Esophagus (tissue), 2 donors: ENCODE measurements around the gene SPACA6. TPM values are rescaled to one million over a fixed set of nuclear protein-coding genes. Genes with fewer than 3 reads are reported as not detected.
"Not testable (repeated sequence)": the region's sequence is repeated elsewhere in the genome, so short reads cannot be mapped to it uniquely, and the experiment has no call there.

Experiments used
- H3K27ac ChIP-seq, 2 donors: one replicate each; pipeline ENCODE4 v1.5.1; 2013; ENCODE audit warnings: low read depth in 2 of 2, mild to moderate bottlenecking in 2 of 2, inconsistent platforms in 1 of 2, low read length in 1 of 2, moderate library complexity in 1 of 2
- H3K27me3 ChIP-seq, 2 donors: one replicate each; pipeline ENCODE4 v1.6.1; 2013; ENCODE audit warnings: low read length in 2 of 2, control low read depth in 1 of 2, mild to moderate bottlenecking in 1 of 2; ENCODE audit not compliant: insufficient read depth in 2 of 2, control insufficient read depth in 1 of 2
- H3K36me3 ChIP-seq, 2 donors: one replicate each; pipeline ENCODE4 v1.6.1; 2013; ENCODE audit warnings: low read length in 1 of 2; ENCODE audit not compliant: control insufficient read depth in 2 of 2, insufficient read depth in 2 of 2
- H3K4me1 ChIP-seq, 2 donors: one replicate each; pipeline ENCODE4 v1.6.1; 2013; ENCODE audit warnings: low read length in 1 of 2; ENCODE audit not compliant: control insufficient read depth in 2 of 2, insufficient read depth in 2 of 2
- H3K4me3 ChIP-seq, 2 donors: one replicate each; pipeline ENCODE4 v1.5.1; 2013; ENCODE audit warnings: low read length in 2 of 2, mild to moderate bottlenecking in 2 of 2, low read depth in 1 of 2, moderate library complexity in 1 of 2
- H3K9me3 ChIP-seq, 2 donors: one replicate each; pipeline ENCODE4 v1.6.1; 2013; ENCODE audit warnings: mild to moderate bottlenecking in 2 of 2, low read depth in 1 of 2, low read length in 1 of 2, moderate library complexity in 1 of 2; ENCODE audit not compliant: control insufficient read depth in 2 of 2, insufficient read depth in 1 of 2
- WGBS, 2 donors: extraction: QIAGEN DNeasy Blood & Tissue Kit; methylation state at CpG; one replicate each; pipeline ENCODE4 v1.1.7; 2013; 5-methylcytosine and 5-hydroxymethylcytosine counted together
- polyA plus RNA-seq, 2 donors: library from polyadenylated mRNA; stranded (reverse); fragments of 200-250 nt; gene quantifications; one replicate each; pipeline ENCODE4 v1.2.3, GENCODE V29; 2013
- donor health status: healthy with polysubstance abuse.
- donor health status: Bipolar disorder and iron deficiency.

The SPACA6 gene
- 10 to 100 TPM in 1 of 2 donors, 1 to 10 TPM in 1; 4.4 to 14.0 TPM for polyA plus RNA-seq

GRCh38 chr19:51693260-51693659 lies at the start of gene SPACA6:
Gene SPACA6, plus strand, starts transcription at chr19:51693330. Its CDS starts 197 bp downstream, at chr19:51693527.
- Histone ChIP-seq H3K9me3 (no peaks in the 10 kb centered on the region), H3K27me3 (no peaks in the 10 kb centered on the region), H3K4me3 (no peak within 1 kb of the TSS), H3K36me3 (peaks cover 3 to 6% of the 10 kb centered on the region in 2 donors), H3K4me1 (peaks cover 0 to 3% of the 10 kb centered on the region in 2 donors), H3K27ac (no peak within 1 kb of the TSS)
- 74 to 78% methylated on average over 8 of the region's 8 CpGs for WGBS, 2 donors

GRCh38 chr19:51644636-51645271 lies 48.4 kb upstream of the SPACA6 start:
- Histone ChIP-seq H3K36me3 (no peaks in the 10 kb centered on the region), H3K27ac (no peak overlapping the region), H3K4me3 (no peak overlapping the region), H3K27me3 (no peaks in the 10 kb centered on the region), H3K9me3 (no peaks in the 10 kb centered on the region), H3K4me1 (no peaks in the 10 kb centered on the region)
- 37 to 44% methylated on average over 11 of the region's 11 CpGs for WGBS, 2 donors

GRCh38 chr19:51646730-51647129 lies 46.4 kb upstream of the SPACA6 start, which contains the start of gene SIGLEC14:
Gene SIGLEC14, minus strand, starts transcription at chr19:51646825. Its CDS starts 66 bp downstream, at chr19:51646759.
- H3K36me3 ChIP-seq, H3K27me3 ChIP-seq, H3K27ac ChIP-seq, H3K4me3 ChIP-seq, H3K9me3 ChIP-seq, H3K4me1 ChIP-seq: not testable (repeated sequence)
- WGBS, 2 donors, result 19 to 43% methylated on average over 3 to 6 of the region's 10 CpGs

- H3K27ac ChIP-seq, result no peak overlapping the region
- H3K27me3 ChIP-seq, result no peaks in the 10 kb centered on the region
- no peaks in the 10 kb centered on the region for H3K9me3 ChIP-seq
- WGBS, 2 donors, result 87 to 93% methylated on average over 6 of the region's 6 CpGs
- no peaks in the 10 kb centered on the region for H3K36me3 ChIP-seq
- no peaks in the 10 kb centered on the region for H3K4me1 ChIP-seq
- H3K4me3 ChIP-seq, result no peak overlapping the region
These were observed 45.8 kb upstream of the SPACA6 start for GRCh38 chr19:51647318-51647717.

GRCh38 chr19:51651216-51651846 lies 41.8 kb upstream of the SPACA6 start:
- H3K9me3 ChIP-seq, result no peaks in the 10 kb centered on the region
- no peaks in the 10 kb centered on the region for H3K27me3 ChIP-seq
- H3K4me3 ChIP-seq, result no peak overlapping the region
- no peak overlapping the region for H3K27ac ChIP-seq
- 76 to 78% methylated on average over 7 of the region's 7 CpGs for WGBS, 2 donors
- no peaks in the 10 kb centered on the region for H3K4me1 ChIP-seq
- H3K36me3 ChIP-seq, result no peaks in the 10 kb centered on the region

- Histone ChIP-seq H3K27me3 (no peaks in the 10 kb centered on the region), H3K9me3 (no peaks in the 10 kb centered on the region), H3K36me3 (no peaks in the 10 kb centered on the region), H3K4me1 (no peaks in the 10 kb centered on the region), H3K4me3 (no peak overlapping the region), H3K27ac (no peak overlapping the region)
- WGBS, 2 donors, result 52 to 74% methylated on average over 4 of the region's 4 CpGs
These were observed 40.9 kb upstream of the SPACA6 start for GRCh38 chr19:51652266-51652665.

- no peaks in the 10 kb centered on the region for H3K4me1 ChIP-seq
- no peaks in the 10 kb centered on the region for H3K9me3 ChIP-seq
- H3K4me3 ChIP-seq, result no peak overlapping the region
- H3K36me3 ChIP-seq, result no peaks in the 10 kb centered on the region
- no peak overlapping the region for H3K27ac ChIP-seq
- WGBS, 2 donors, result 51 to 59% methylated on average over 2 of the region's 2 CpGs
- no peaks in the 10 kb centered on the region for H3K27me3 ChIP-seq
These were observed 40.0 kb upstream of the SPACA6 start for GRCh38 chr19:51653162-51653561.

GRCh38 chr19:51654783-51655182 lies 38.3 kb upstream of the SPACA6 start:
- 52 to 61% methylated on average over 4 of the region's 4 CpGs for WGBS, 2 donors
- Histone ChIP-seq H3K27ac (no peak overlapping the region), H3K4me3 (no peak overlapping the region), H3K27me3 (no peaks in the 10 kb centered on the region), H3K4me1 (no peaks in the 10 kb centered on the region), H3K36me3 (no peaks in the 10 kb centered on the region), H3K9me3 (no peaks in the 10 kb centered on the region)

- Histone ChIP-seq H3K27me3 (peaks cover 2 to 3% of the 10 kb centered on the region in 2 donors), H3K9me3 (peaks cover 0 to 2% of the 10 kb centered on the region in 2 donors), H3K27ac (no peak overlapping the region), H3K4me3 (no peak overlapping the region), H3K36me3 (no peaks in the 10 kb centered on the region), H3K4me1 (no peaks in the 10 kb centered on the region)
- 14 to 16% methylated on average over 7 to 10 of the region's 10 CpGs for WGBS, 2 donors
These were observed 32.0 kb upstream of the SPACA6 start for GRCh38 chr19:51660975-51661600.
